HepG2 (cell line): ENCODE data around the gene PIP5K1A. TPM values are rescaled to one million over a fixed set of nuclear protein-coding genes. Genes with fewer than 3 reads are reported as not detected.
A peak's percentile ranks its signal among the peaks of the same experiment; 100 is the strongest.

Source experiments
- ASH2L ChIP-seq: fragments of 300-600, 200-600 bp; sonication (generic); IDR thresholded peaks from 2 replicates; pipeline ENCODE4 v1.7.0; 2017; ENCODE audit warnings: low read depth, mild to moderate bottlenecking, moderate library complexity, mixed read lengths, low read length; ENCODE audit not compliant: insufficient read length
- BRCA1 ChIP-seq: sonication (generic); formaldehyde crosslinking; IDR thresholded peaks from 2 replicates; pipeline ENCODE4 v1.4.0; 2020; ENCODE audit warnings: missing genetic modification reagents
- GTF2F1 ChIP-seq: fragments of 150-350 bp; IDR thresholded peaks from 2 replicates; pipeline ENCODE4 v1.6.1; 2014; ENCODE audit warnings: low read length
- NFKB2 ChIP-seq: sonication (generic); formaldehyde crosslinking; IDR thresholded peaks from 2 replicates; pipeline ENCODE4 v1.4.0; 2020; ENCODE audit warnings: missing genetic modification reagents, borderline replicate concordance
- YEATS2 ChIP-seq: sonication (generic); formaldehyde crosslinking; IDR thresholded peaks from 2 replicates; pipeline ENCODE4 v1.4.0; 2020; ENCODE audit warnings: missing genetic modification reagents, borderline replicate concordance
- YEATS4 ChIP-seq: sonication (generic); formaldehyde crosslinking; IDR thresholded peaks from 2 replicates; pipeline ENCODE4 v1.4.0; 2020; ENCODE audit warnings: missing genetic modification reagents, borderline replicate concordance
- ZNF224 ChIP-seq: sonication (generic); formaldehyde crosslinking; IDR thresholded peaks from 2 replicates; pipeline ENCODE4 v1.5.0; 2020; ENCODE audit warnings: mild to moderate bottlenecking, missing genetic modification reagents
- ZNF432 ChIP-seq: sonication (generic); formaldehyde crosslinking; IDR thresholded peaks from 2 replicates; pipeline ENCODE4 v1.5.0; 2020; ENCODE audit warnings: missing genetic modification reagents, mild to moderate bottlenecking, borderline replicate concordance
- ZNF550 ChIP-seq: sonication (generic); formaldehyde crosslinking; IDR thresholded peaks from 2 replicates; pipeline ENCODE4 v1.4.0; 2020; ENCODE audit warnings: mild to moderate bottlenecking, missing genetic modification reagents, borderline replicate concordance
- ZNF569 ChIP-seq: sonication (generic); formaldehyde crosslinking; IDR thresholded peaks from 2 replicates; pipeline ENCODE4 v1.5.0; 2020; ENCODE audit warnings: mild to moderate bottlenecking, missing genetic modification reagents, moderate library complexity, borderline replicate concordance
- ZNF773 ChIP-seq: sonication (generic); formaldehyde crosslinking; IDR thresholded peaks from 2 replicates; pipeline ENCODE4 v1.4.0; 2020; ENCODE audit warnings: missing genetic modification reagents, borderline replicate concordance
- ZSCAN20 ChIP-seq: sonication (generic); formaldehyde crosslinking; IDR thresholded peaks from 2 replicates; pipeline ENCODE4 v1.4.0; 2020; ENCODE audit warnings: missing genetic modification reagents, mild to moderate bottlenecking, borderline replicate concordance
- polyA plus RNA-seq, 8 experiments: library from polyadenylated mRNA; depleted of rRNA in 3 of 8; stranded (reverse) in 7 of 8; unstranded in 1 of 8; fragments of >200 nt; fragmentation: Illumina TruSeq in 4 of 8; extraction: Trizol in 4 of 8; gene quantifications; 2 replicates each; pipeline versions ENCODE4 v1.2.1 to v1.2.3, GENCODE V29; 2011 to 2016; ENCODE audit warnings: low read depth in 4 of 8, missing spikeins in 1 of 8, mixed read lengths in 1 of 8; ENCODE audit not compliant: insufficient read depth in 1 of 8
- total RNA-seq, 5 experiments: library from RNA; depleted of rRNA; stranded (reverse); fragments of >200 nt; fragmentation: Illumina TruSeq; extraction: Trizol; gene quantifications; 2 replicates each; pipeline ENCODE4 v1.2.3, GENCODE V29; 2016; ENCODE audit warnings: low read depth in 1 of 5
- TF ChIP-seq, protein P1 (sequence below): sonication (generic); formaldehyde crosslinking; IDR thresholded peaks from 2 replicates; pipeline ENCODE4 v1.5.0; 2020; ENCODE audit warnings: mild to moderate bottlenecking, missing genetic modification reagents, borderline replicate concordance
- TF ChIP-seq, protein P2 (sequence below): sonication (generic); formaldehyde crosslinking; IDR thresholded peaks from 2 replicates; pipeline ENCODE4 v1.4.0; 2020; ENCODE audit warnings: missing genetic modification reagents, borderline replicate concordance
- TF ChIP-seq, protein P3 (sequence below): sonication (generic); formaldehyde crosslinking; IDR thresholded peaks from 2 replicates; pipeline ENCODE4 v1.4.0; 2020; ENCODE audit warnings: mild to moderate bottlenecking, missing genetic modification reagents

Gene PIP5K1A
- total and polyA plus RNA-seq, 2 of the 13 experiments (the other 11 are each of a cell fraction or from before 2014, with no cell fraction given), result 45.3 to 65.1 TPM

DNA sequence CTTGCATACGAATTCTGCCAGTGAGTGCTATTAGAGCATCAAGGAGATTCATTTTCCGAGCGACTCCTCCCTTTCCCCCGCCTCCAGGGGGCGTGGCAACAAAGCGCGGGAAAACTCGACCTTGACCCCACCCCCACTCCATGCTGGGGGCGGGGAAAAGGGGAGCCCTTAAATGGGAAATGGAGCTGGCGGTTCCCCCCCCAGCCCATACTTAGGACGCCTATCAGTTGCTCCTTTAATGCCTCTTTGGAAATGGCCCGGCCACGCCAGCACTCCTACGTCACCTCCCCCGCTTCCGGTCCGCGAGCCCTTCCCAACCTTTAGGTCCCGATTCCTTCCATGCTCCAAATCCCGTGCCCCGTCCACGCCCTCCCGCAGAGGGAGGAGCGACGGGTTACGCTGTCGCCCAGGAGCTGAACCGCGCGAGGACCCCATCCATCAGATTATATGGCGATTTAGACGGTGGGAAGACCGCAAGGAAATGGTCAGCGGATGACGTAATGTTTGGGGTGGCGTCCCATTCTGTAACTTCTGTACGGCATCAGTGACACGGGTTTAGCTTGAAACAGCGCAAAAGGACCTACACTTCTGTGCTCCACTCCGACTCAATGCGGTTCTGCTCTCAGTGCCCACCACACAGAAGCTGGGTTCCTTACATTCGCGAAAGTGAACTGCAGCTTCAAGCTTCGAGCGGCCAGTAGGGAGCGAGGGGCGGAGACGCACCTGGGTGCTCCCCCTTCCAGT lies 83.0 kb downstream of the PIP5K1A start (continued):
- TF ChIP-seq, protein P1, sequence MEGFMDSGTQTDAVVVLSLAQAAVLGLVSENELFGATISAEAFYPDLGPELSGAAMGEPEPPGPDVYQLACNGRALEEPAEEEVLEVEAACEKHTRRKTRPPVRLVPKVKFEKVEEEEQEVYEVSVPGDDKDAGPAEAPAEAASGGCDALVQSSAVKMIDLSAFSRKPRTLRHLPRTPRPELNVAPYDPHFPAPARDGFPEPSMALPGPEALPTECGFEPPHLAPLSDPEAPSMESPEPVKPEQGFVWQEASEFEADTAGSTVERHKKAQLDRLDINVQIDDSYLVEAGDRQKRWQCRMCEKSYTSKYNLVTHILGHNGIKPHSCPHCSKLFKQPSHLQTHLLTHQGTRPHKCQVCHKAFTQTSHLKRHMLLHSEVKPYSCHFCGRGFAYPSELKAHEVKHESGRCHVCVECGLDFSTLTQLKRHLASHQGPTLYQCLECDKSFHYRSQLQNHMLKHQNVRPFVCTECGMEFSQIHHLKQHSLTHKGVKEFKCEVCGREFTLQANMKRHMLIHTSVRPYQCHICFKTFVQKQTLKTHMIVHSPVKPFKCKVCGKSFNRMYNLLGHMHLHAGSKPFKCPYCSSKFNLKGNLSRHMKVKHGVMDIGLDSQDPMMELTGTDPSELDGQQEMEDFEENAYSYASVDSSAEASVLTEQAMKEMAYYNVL (CRISPR knock-in tag), result 0 out of 2 replicates have a peak, but pooled peaks have one; percentile 7
- TF ChIP-seq YEATS4 (CRISPR knock-in tag) (peak; percentile 75; the same call in 1 of the 2 replicates), ZNF569 (CRISPR knock-in tag) (peak; percentile 48; the same call in 1 of the 2 replicates), ASH2L (peak; percentile 90), NFKB2 (peak; percentile 34; the same call in 1 of the 2 replicates), YEATS2 (CRISPR knock-in tag) (peak; percentile 68), ZNF432 (CRISPR knock-in tag) (no peak), GTF2F1 (no peak), ZNF224 (CRISPR knock-in tag) (peak; percentile 43; the same call in 1 of the 2 replicates), ZSCAN20 (no peak), ZNF773 (CRISPR knock-in tag) (no peak), ZNF550 (CRISPR knock-in tag) (no peak; the same call in 1 of the 2 replicates), BRCA1 (CRISPR knock-in tag) (peak; percentile 21; the same call in 1 of the 2 replicates)
- TF ChIP-seq, protein P2, sequence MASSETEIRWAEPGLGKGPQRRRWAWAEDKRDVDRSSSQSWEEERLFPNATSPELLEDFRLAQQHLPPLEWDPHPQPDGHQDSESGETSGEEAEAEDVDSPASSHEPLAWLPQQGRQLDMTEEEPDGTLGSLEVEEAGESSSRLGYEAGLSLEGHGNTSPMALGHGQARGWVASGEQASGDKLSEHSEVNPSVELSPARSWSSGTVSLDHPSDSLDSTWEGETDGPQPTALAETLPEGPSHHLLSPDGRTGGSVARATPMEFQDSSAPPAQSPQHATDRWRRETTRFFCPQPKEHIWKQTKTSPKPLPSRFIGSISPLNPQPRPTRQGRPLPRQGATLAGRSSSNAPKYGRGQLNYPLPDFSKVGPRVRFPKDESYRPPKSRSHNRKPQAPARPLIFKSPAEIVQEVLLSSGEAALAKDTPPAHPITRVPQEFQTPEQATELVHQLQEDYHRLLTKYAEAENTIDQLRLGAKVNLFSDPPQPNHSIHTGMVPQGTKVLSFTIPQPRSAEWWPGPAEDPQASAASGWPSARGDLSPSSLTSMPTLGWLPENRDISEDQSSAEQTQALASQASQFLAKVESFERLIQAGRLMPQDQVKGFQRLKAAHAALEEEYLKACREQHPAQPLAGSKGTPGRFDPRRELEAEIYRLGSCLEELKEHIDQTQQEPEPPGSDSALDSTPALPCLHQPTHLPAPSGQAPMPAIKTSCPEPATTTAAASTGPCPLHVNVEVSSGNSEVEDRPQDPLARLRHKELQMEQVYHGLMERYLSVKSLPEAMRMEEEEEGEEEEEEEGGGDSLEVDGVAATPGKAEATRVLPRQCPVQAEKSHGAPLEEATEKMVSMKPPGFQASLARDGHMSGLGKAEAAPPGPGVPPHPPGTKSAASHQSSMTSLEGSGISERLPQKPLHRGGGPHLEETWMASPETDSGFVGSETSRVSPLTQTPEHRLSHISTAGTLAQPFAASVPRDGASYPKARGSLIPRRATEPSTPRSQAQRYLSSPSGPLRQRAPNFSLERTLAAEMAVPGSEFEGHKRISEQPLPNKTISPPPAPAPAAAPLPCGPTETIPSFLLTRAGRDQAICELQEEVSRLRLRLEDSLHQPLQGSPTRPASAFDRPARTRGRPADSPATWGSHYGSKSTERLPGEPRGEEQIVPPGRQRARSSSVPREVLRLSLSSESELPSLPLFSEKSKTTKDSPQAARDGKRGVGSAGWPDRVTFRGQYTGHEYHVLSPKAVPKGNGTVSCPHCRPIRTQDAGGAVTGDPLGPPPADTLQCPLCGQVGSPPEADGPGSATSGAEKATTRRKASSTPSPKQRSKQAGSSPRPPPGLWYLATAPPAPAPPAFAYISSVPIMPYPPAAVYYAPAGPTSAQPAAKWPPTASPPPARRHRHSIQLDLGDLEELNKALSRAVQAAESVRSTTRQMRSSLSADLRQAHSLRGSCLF, result no peak
- TF ChIP-seq, protein P3, sequence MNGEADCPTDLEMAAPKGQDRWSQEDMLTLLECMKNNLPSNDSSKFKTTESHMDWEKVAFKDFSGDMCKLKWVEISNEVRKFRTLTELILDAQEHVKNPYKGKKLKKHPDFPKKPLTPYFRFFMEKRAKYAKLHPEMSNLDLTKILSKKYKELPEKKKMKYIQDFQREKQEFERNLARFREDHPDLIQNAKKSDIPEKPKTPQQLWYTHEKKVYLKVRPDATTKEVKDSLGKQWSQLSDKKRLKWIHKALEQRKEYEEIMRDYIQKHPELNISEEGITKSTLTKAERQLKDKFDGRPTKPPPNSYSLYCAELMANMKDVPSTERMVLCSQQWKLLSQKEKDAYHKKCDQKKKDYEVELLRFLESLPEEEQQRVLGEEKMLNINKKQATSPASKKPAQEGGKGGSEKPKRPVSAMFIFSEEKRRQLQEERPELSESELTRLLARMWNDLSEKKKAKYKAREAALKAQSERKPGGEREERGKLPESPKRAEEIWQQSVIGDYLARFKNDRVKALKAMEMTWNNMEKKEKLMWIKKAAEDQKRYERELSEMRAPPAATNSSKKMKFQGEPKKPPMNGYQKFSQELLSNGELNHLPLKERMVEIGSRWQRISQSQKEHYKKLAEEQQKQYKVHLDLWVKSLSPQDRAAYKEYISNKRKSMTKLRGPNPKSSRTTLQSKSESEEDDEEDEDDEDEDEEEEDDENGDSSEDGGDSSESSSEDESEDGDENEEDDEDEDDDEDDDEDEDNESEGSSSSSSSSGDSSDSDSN (CRISPR knock-in tag), result peak; percentile 13; the same call in 1 of the 2 replicates
- TF ChIP-seq, all 625 proteins: peak for 247
